HL-60 (cell line): ENCODE results near the gene NXNL1.
A peak's percentile ranks its signal among the peaks of the same experiment; 100 is the strongest.

ENCODE experiments used
- DNase-seq, 2 experiments: peaks; one replicate each; pipeline ENCODE4 v3.0.0-alpha.2; 2010 to 2020; ENCODE audit warnings: low read depth in 1 of 2, low spot score in 1 of 2
- H3K27ac ChIP-seq: fragments of 250-450 bp; sonication (Bioruptor Pico); replicated peaks from 2 replicates; pipeline ENCODE4 v1.5.1; 2020; ENCODE audit warnings: mild to moderate bottlenecking, moderate library complexity
- H3K27me3 ChIP-seq: fragments of 250-450 bp; sonication (Bioruptor Pico); 2 replicates; pipeline ENCODE4 v1.5.1; 2021; ENCODE audit warnings: mild to moderate bottlenecking, moderate library complexity; ENCODE audit not compliant: insufficient read depth, poor library complexity, severe bottlenecking
- H3K4me3 ChIP-seq: replicated peaks from 2 replicates; pipeline ENCODE4 v1.5.1; 2011; ENCODE audit warnings: mild to moderate bottlenecking, control low read depth, low read length; ENCODE audit not compliant: insufficient read depth
- CTCF ChIP-seq: IDR thresholded peaks from one replicate; pipeline ENCODE4 v1.5.1; 2011; ENCODE audit warnings: low read length, control low read depth, inconsistent platforms; ENCODE audit not compliant: insufficient read depth
- GABPA ChIP-seq: IDR thresholded peaks from 2 replicates; pipeline ENCODE4 v1.6.1; 2012; ENCODE audit warnings: low read depth
- POLR2AphosphoS5 ChIP-seq: IDR thresholded peaks from 2 replicates; pipeline ENCODE4 v1.6.1; 2012; ENCODE audit warnings: low read depth
- REST ChIP-seq: IDR thresholded peaks from 2 replicates; pipeline ENCODE4 v1.6.1; 2012; ENCODE audit warnings: low read depth; ENCODE audit not compliant: insufficient replicate concordance
- SPI1 ChIP-seq: IDR thresholded peaks from 2 replicates; pipeline ENCODE4 v1.6.1; 2012; ENCODE audit warnings: low read depth, mild to moderate bottlenecking, borderline replicate concordance

The NXNL1 gene

GRCh38 chr19:17448131-17448967 lies 12.4 kb downstream of the NXNL1 start, which contains the start of gene TMEM221:
Gene TMEM221, minus strand, starts transcription at chr19:17448668. Its CDS starts 206 bp downstream, at chr19:17448462.
- H3K4me3 ChIP-seq = peak within 1 kb of the TSS; percentile 40

GRCh38 chr19:17447704-17448130 lies 13.0 kb downstream of the NXNL1 start:
- DNase-seq = no peak
- Histone ChIP-seq H3K27ac (no peak overlapping the region), H3K4me3 (no peak overlapping the region), H3K27me3 (peaks cover 4% of the 10 kb centered on the region)
- TF ChIP-seq CTCF = no peak
- TF ChIP-seq GABPA = no peak
- TF ChIP-seq REST = no peak
- TF ChIP-seq SPI1 = no peak

More at GRCh38 chr19:17448131-17448967, 12.4 kb downstream of the NXNL1 start, which contains the start of gene TMEM221:
- Histone ChIP-seq H3K27me3 (peaks cover 4% of the 10 kb centered on the region), H3K27ac (no peak within 1 kb of the TSS)
- DNase-seq = peak; percentile 32 to 55
- TF ChIP-seq REST (no peak), CTCF (peak; percentile 32)

GRCh38 chr19:17445526-17446165 lies 15.1 kb downstream of the NXNL1 start:
- DNase-seq = no peak
- Histone ChIP-seq H3K27ac (no peak overlapping the region), H3K27me3 (peaks cover 4% of the 10 kb centered on the region), H3K4me3 (no peak overlapping the region)
- TF ChIP-seq REST (no peak), POLR2AphosphoS5 (no peak), CTCF (no peak), SPI1 (no peak), GABPA (no peak)
